Left lobe of liver (tissue), 2 donors: Measurements from ENCODE around the gene SLC35G6. TPM values are rescaled to one million over a fixed set of nuclear protein-coding genes. Genes with fewer than 3 reads are reported as not detected.
"Not testable (repeated sequence)": the region's sequence is repeated elsewhere in the genome, so short reads cannot be mapped to it uniquely, and the experiment has no call there.

Source experiments
- ATAC-seq: fragments of 200-7000 bp; cut with Tn5 transposase; one replicate; pipeline ENCODE4 v1.9.1; 2020; ENCODE audit warnings: mild to moderate bottlenecking, moderate library complexity
- DNase-seq: peaks from one replicate; pipeline ENCODE4 v3.0.0-alpha.2; 2020; ENCODE audit warnings: low spot score
- total RNA-seq: library from RNA; stranded (reverse); gene quantifications from one replicate; pipeline ENCODE4 v1.2.1, GENCODE V29; 2021
- donor health status: DM: no; HTN: no; CAD: no; lungs with moderate emphysema.
- donor health status: DM: no; HTN: yes; CAD: no.

SLC35G6 gene
- total RNA-seq, 1 donor from 2014 or later, result not detected

DNA sequence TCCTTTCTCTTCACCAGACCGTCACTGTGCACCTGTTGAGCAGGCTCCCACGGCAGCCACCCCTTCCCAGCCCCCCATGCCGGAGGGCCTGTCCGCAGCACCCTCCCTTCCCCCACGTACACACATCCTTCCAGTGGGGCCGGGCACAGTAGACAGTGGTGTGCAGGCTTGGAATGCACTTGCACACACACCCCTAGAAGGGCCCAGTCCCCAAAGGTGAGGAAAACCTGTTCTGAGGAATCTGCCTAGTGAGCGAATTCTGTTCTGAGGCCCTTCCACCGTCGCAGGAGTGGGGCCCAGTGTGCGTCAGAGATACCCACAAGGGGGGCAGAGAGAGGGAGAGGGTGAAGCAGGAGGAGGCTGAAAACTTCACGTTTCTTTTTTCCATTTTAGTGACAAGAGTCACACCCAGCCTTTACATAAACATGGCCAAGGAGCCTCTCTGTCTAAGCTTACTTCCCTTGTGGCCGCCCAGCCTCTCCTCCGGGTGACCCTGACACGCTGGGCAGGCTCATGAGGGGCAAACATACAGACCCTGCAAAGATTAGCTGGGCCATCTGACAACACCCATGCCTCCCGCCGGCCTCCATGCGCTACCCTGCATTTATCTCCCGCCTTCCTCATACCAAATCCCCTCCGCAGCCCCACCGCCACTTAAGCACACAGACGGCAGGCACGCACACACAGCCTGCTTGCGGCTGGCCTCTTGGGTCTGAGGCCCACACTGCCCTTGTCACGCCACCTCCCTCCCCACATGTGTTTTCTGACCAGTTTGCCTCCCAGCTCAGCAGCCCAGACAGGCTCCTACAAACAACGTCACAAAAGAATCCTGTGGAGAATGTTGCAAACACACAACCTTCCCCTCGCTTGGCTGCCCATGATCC is 3.6 kb upstream of the SLC35G6 start:
- DNase-seq, result no peak
- ATAC-seq, result no peak

DNA sequence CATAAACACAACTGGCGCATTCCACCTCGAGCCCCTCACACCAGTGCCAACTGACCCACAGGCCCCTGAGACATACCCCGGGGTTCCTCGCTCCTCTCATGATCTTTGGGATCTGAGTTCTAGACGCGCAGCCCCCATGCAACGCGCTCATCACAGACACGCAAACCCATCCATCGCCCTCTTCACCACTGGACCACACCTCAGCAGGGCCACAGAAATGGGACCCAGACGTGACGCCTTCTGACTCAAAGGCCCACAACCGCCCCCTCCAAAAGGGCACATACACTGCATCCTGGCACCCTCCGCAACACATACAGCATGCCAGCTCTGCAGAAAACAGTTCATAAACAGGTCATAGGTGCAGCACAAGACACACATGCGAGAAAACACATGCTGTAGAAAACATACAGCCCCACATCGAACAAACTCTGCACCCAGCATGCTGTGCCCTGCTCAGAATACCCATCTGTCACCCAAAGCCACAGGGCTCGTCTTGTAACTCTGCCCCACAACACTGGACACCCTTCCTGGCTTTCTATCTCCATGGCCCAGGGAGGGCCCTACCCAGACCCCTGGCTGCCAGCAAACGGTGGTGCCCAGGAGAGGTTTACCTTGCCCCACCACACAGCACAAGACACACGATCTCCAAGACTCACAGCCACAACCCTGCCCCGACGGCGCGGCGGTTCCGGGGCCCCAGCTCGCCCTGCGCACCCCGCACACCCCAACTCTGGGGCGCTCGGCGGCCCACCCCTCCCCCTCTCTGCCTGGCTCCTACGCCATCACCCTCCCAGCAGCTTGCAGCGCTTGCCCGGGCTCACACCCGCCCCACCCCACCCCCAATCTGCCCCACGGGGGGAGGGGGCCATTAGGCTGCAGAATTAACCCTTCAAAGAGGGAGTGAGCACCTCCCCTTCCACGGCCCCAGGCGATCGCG is 2.7 kb upstream of the SLC35G6 start:
- DNase-seq (no peak), ATAC-seq (peak; percentile 30)

DNA sequence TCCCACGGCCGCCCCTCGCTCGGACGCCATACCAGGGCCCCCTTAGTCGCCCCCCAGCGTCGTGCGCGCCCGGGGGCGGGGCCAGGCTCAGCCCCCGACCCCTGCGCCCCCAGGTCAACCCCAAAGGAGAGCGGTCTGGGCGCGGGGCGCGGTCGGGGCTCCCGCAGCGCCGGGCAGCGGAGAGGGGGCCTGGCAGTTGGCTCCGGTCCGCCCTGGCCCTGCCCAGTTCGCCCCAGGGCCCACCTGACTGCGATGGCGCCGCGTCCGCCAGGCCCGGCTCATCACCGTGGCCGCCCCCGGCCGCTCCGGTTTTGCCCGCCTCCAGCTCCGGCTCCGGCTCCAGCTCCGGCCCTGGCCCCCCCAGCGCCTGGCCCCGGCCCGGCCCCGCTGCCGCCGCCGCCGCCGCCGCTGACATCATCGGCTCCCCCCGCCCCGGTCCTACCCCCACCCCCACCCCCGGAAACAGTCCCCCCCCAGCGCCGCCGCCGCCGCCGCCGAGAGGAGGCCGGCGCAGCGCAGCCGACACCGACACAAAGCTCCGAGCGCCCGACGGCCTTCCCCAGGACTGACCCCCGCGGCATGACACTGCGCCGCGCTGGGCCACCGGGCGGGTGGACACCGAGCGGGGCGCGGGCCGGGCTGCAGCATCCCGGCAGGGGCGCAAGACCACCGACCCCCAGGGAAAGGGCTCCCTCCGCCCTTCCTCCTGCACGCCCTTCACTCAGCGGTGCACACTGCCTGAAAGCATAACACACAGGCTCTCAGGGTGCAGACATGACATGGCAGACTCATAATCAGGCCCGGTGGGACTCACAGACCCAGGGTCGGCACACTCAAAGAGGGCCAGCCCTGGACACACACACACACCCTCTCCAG is 1.8 kb upstream of the SLC35G6 start, which contains the start of gene ZBTB4:
ZBTB4 (minus strand) TSS at position 419 of the 876 bp plus-strand sequence. CDS start 12,830 bp downstream, outside the sequence.
- DNase-seq (no peak), ATAC-seq (peak; percentile 10)

DNA sequence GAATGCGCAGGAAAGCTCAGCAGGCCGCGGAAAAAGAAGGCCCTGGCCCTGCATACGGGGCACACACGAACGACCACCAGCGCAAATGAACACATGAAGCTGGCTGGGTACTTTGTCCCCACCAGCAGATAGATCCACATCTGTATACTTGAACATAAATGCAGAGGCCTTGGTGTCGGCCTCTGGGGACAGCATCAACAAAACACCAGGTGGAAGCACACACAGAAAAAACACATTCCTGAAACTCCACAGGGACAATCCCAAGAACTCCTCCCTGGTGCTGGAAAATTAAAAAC is 1.2 kb upstream of the SLC35G6 start:
- DNase-seq (no peak), ATAC-seq (no peak)

- not testable (repeated sequence) for ATAC-seq, DNase-seq
Observed at GRCh38 chr17:7481842-7482741, 846 bp downstream of the SLC35G6 start.

- DNase-seq, result not testable (repeated sequence)
Observed at GRCh38 chr17:7482742-7483088, 1.5 kb downstream of the SLC35G6 start.

GRCh38 chr17:7483255-7484066 is 2.2 kb downstream of the SLC35G6 start:
- DNase-seq, result peak; percentile 94
- ATAC-seq, result peak; percentile 72

More at GRCh38 chr17:7482742-7483088, 1.5 kb downstream of the SLC35G6 start:
- not testable (repeated sequence) for ATAC-seq

DNA sequence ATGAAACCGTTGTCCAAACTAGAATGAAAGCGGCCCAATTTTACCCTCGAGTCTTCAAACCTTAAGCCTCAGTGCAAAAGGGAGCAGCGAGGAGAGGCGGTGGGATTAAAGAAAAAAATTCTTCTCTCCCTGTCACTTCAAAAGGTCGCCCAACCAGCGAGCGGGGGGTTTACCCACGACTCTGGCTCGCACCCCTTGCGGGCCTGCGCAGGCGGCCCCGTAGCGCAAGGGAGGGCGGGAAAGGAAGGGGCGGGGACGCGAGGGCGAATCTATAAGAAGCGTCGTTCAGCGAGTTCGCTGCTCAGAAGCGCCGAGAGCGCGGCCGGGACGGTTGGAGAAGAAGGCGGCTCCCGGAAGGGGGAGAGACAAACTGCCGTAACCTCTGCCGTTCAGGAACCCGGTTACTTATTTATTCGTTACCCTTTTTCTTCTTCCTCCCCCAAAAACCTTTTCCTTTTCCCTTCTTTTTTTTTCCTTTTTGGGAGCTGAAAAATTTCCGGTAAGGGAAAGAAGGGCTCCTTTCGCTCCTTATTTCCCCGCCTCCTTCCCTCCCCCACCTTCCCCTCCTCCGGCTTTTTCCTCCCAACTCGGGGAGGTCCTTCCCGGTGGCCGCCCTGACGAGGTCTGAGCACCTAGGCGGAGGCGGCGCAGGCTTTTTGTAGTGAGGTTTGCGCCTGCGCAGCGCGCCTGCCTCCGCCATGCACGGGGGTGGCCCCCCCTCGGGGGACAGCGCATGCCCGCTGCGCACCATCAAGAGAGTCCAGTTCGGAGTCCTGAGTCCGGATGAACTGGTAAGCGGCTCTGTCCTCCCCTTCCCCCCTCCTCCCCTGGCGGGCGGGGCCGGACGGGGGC is 3.0 kb downstream of the SLC35G6 start, which contains the start of gene POLR2A:
POLR2A (plus strand) TSS at position 300 of the 852 bp plus-strand sequence.
- peak; percentile 81 for ATAC-seq
- DNase-seq, result peak; percentile 99

DNA sequence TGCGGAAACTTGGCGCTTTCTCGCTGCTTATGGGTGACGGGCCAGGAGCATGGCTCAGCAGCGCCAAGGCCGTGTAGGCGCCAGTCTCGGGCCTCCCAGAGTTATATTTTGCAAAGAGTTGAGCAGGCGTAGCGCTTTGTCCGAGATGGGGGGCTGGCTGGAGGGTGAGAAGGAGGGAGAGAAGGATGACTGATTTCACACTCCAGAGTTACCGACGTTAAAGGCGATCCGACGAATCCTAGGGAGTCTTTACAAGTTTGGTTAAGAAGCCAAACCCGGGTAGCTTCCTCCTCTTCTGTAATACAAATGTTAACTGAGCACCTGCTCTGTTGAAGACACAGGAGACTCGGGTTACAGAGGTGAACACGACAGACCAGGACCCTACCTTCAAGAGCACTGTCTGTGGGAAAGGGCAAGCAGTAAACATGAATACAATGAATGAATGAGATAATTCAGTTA is 3.7 kb downstream of the SLC35G6 start:
- no peak for DNase-seq
- ATAC-seq, result no peak

DNA sequence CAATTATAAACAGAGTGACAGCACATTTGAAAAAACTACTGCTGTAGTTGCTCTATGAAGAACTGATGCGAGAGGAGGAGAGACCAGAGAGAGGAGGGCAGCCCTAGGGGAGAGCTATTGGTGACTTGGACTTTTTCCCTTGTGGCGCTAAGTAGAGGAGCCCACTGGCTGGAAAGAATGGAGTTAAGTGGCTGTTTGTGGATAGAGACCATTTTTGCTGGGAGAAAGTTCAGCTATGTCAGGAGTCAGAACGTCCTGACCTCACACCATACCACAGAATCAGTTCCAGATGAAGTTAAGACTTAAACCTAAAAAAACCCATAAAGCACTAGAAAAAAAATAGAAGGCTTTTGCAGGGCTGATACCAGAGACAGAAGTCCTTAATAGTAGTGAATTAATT is 4.9 kb downstream of the SLC35G6 start:
- DNase-seq (no peak), ATAC-seq (no peak)

DNA sequence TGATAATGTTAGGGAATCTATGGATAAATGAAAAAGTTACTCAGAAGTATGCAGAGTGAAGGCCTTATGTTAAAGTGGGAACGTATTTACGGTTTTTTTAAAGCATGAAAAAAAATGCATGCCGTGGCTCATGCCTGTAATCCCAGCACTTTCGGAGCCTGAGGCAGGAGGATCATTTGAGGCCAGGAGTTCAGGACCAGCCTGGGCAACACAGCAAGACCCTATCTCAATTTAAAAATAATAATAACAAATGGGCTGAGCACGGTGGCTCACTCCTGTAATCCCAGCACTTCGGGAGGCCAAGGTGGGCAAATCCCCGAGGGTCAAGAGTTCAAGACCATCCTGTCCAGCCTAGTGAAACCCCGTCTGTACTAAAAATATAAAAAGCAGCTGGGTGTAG is 8.9 kb downstream of the SLC35G6 start:
- ATAC-seq (no peak), DNase-seq (no peak)

DNA sequence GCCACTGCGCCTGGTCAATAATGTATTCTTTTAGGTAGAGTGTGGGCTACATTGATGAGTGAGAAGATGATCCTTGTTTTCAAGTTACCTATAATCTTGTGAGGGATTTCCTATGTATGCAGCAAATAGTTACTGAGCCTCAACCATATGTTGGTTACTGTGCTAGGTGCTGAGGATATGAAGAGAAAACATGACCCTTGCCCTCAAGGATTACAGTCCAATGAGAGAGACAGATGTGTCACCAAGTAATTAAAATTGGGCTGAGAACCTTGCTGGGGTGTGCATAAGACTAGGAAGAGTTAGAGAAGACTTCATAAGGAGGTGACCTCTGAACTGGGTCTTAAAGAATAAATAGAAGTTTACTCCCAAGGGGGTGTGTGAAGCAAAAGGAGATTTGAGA is 10.3 kb downstream of the SLC35G6 start:
- DNase-seq (no peak), ATAC-seq (peak; percentile 41)

- no peak for DNase-seq
- no peak for ATAC-seq
Observed at GRCh38 chr17:7493941-7494340, 12.7 kb downstream of the SLC35G6 start.

DNA sequence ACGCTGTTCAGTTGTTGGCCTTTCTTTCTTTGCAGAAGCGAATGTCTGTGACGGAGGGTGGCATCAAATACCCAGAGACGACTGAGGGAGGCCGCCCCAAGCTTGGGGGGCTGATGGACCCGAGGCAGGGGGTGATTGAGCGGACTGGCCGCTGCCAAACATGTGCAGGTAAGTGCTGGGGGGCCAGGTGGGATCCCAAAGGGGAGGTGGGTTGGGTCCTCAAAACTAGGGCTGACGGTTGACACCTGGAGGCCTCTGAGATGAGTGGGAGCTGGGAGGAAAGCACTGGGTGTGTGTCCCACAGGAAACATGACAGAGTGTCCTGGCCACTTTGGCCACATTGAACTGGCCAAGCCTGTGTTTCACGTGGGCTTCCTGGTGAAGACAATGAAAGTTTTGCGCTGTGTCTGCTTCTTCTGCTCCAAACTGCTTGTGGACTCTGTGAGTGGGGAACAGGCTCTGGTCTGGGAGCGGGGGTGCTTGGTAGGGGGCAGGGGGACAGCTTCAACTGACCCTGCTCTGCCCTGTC is 14.7 kb downstream of the SLC35G6 start:
- no peak for DNase-seq
- peak; percentile 9 for ATAC-seq

GRCh38 chr17:7496470-7497183 is 15.4 kb downstream of the SLC35G6 start:
- no peak for DNase-seq
- ATAC-seq, result peak; percentile 39

DNA sequence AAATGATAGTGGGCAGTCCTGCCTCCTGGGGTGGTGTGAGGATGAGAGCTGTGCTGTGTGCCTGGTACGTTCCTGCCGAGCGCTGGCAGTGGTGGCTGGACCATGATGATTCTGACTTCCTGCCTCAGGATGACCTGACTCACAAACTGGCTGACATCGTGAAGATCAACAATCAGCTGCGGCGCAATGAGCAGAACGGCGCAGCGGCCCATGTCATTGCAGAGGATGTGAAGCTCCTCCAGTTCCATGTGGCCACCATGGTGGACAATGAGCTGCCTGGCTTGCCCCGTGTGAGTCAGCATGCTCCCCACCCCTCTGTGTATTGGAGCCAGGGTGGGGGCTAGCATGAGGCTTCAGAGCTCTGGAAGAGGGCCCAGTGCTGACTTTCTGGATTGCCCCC is 16.0 kb downstream of the SLC35G6 start:
- no peak for DNase-seq
- ATAC-seq, result peak; percentile 26

GRCh38 chr17:7497636-7498035 is 16.4 kb downstream of the SLC35G6 start:
- DNase-seq, result no peak

More at GRCh38 chr17:7497636-7498035, 16.4 kb downstream of the SLC35G6 start:
- no peak for ATAC-seq
